ENCODE results near the gene MAGI2. TPM values are rescaled to one million over a fixed set of nuclear protein-coding genes. Genes with fewer than 3 reads are reported as not detected.
A peak's percentile ranks its signal among the peaks of the same experiment; 100 is the strongest.

The MAGI2 gene
- total and polyA plus RNA-seq, 2 experiments from 2014 or later: 16.8 to 24.7 TPM

GRCh38 chr7:79377097-79377496, 76.4 kb downstream of the MAGI2 start:
- Histone ChIP-seq H3K27ac (no peak overlapping the region), H3K4me1 (ENCODE audit: low read depth) (no peaks in the 10 kb centered on the region), H3K9me3 (ENCODE audit: low read depth) (no peaks in the 10 kb centered on the region), H3K36me3 (no peaks in the 10 kb centered on the region), H3K27me3 (no peaks in the 10 kb centered on the region), H3K4me3 (no peak overlapping the region)
- DNase-seq (ENCODE audit: low read depth in 1 of 2, low spot score in 1 of 2): peak in 1 of 2 donors; percentile 62
- TF ChIP-seq, protein P1, sequence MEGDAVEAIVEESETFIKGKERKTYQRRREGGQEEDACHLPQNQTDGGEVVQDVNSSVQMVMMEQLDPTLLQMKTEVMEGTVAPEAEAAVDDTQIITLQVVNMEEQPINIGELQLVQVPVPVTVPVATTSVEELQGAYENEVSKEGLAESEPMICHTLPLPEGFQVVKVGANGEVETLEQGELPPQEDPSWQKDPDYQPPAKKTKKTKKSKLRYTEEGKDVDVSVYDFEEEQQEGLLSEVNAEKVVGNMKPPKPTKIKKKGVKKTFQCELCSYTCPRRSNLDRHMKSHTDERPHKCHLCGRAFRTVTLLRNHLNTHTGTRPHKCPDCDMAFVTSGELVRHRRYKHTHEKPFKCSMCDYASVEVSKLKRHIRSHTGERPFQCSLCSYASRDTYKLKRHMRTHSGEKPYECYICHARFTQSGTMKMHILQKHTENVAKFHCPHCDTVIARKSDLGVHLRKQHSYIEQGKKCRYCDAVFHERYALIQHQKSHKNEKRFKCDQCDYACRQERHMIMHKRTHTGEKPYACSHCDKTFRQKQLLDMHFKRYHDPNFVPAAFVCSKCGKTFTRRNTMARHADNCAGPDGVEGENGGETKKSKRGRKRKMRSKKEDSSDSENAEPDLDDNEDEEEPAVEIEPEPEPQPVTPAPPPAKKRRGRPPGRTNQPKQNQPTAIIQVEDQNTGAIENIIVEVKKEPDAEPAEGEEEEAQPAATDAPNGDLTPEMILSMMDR (IDR thresholded peaks at IDR 0.05; ENCODE audit: low read depth, low read length): no peak

GRCh38 chr7:79376299-79377025, 77.0 kb downstream of the MAGI2 start:
- Histone ChIP-seq H3K36me3 (no peaks in the 10 kb centered on the region), H3K27ac (no peak overlapping the region), H3K27me3 (no peaks in the 10 kb centered on the region), H3K9me3 (ENCODE audit: low read depth) (no peaks in the 10 kb centered on the region), H3K4me3 (no peak overlapping the region), H3K4me1 (ENCODE audit: low read depth) (no peaks in the 10 kb centered on the region)
- DNase-seq (ENCODE audit: low read depth in 1 of 2, low spot score in 1 of 2): peak in 1 of 2 donors; percentile 38
- TF ChIP-seq, protein P1 (IDR thresholded peaks at IDR 0.05; ENCODE audit: low read depth, low read length): no peak

DNA sequence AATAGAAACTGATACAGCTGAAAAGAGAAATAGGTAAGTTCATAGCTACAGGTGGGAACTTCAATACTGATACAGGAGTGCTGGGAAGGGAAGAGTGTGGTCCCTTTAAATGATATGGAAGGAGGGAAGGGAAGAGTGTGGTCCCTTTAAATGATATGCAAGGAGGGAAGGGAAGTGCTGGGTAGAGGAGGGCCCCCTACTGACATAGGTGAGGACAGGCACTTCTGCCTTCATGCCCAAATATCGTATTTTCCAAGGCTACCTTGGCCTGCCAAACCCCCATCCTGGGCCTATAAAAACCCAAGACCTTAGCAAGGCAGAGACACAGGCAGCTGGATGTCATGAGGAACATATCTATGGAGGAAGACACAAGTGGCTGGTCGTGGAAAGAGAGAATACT, 92.3 kb downstream of the MAGI2 start:
- no peak overlapping the region for H3K4me3 ChIP-seq
- no peak for DNase-seq (ENCODE audit: low read depth in 1 of 2, low spot score in 1 of 2)
- peaks cover 3% of the 10 kb centered on the region for H3K36me3 ChIP-seq
- H3K27me3 ChIP-seq: no peaks in the 10 kb centered on the region
- H3K27ac ChIP-seq: no peak overlapping the region
- TF ChIP-seq, protein P1 (IDR thresholded peaks at IDR 0.05; ENCODE audit: low read depth, low read length): no peak
- no peaks in the 10 kb centered on the region for H3K9me3 ChIP-seq (ENCODE audit: low read depth)
- peaks cover 7% of the 10 kb centered on the region for H3K4me1 ChIP-seq (ENCODE audit: low read depth)

DNA sequence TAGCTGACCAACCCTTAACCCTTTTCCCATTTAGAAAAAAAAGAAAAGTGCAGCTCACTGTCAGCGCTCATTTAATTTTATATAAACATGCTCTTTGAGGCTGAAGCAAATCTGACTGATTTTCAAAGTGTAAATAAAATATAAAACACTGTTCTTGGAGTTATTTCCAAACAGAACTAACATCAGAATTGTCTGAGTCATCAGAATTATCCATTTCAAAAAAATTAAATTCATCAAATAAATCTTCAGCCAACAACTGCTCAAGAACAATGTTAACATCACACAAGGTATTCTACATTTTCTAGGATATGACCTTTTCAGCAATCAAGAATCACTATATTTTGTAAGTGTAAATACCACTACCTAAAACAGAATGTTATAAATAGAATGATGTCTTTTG, 93.6 kb downstream of the MAGI2 start:
- H3K4me3 ChIP-seq: no peak overlapping the region
- TF ChIP-seq, protein P1 (IDR thresholded peaks at IDR 0.05; ENCODE audit: low read depth, low read length): no peak

GRCh38 chr7:79357101-79357500, 96.4 kb downstream of the MAGI2 start:
- no peaks in the 10 kb centered on the region for H3K27me3 ChIP-seq
- H3K27ac ChIP-seq: no peak overlapping the region
- TF ChIP-seq, protein P1 (IDR thresholded peaks at IDR 0.05; ENCODE audit: low read depth, low read length): no peak
- H3K4me3 ChIP-seq: no peak overlapping the region
- DNase-seq (ENCODE audit: low read depth in 1 of 2, low spot score in 1 of 2): peak in 1 of 2 donors; percentile 9
- no peaks in the 10 kb centered on the region for H3K9me3 ChIP-seq (ENCODE audit: low read depth)
- H3K36me3 ChIP-seq: peaks cover 3% of the 10 kb centered on the region
- H3K4me1 ChIP-seq (ENCODE audit: low read depth): peaks cover 14% of the 10 kb centered on the region

More for the DNA sequence above, 93.6 kb downstream of the MAGI2 start:
- Histone ChIP-seq H3K36me3 (peaks cover 3% of the 10 kb centered on the region), H3K27me3 (no peaks in the 10 kb centered on the region), H3K9me3 (ENCODE audit: low read depth) (no peaks in the 10 kb centered on the region), H3K4me1 (ENCODE audit: low read depth) (peaks cover 7% of the 10 kb centered on the region), H3K27ac (no peak overlapping the region)
- no peak for DNase-seq (ENCODE audit: low read depth in 1 of 2, low spot score in 1 of 2)

Data from cardiac muscle cell (in vitro differentiated cells and primary cell).